Measurements from ENCODE around the gene PIK3R1. TPM values are rescaled to one million over a fixed set of nuclear protein-coding genes. Genes with fewer than 3 reads are reported as not detected.

The PIK3R1 gene
- total RNA-seq, 1 experiment from 2014 or later = 26.0 TPM

- no peaks in the 10 kb centered on the region for H3K9me3 ChIP-seq (replicated peaks)
- DNase-seq = no peak
- H3K27me3 ChIP-seq = no peaks in the 10 kb centered on the region
- H3K4me1 ChIP-seq = no peaks in the 10 kb centered on the region
- no peak overlapping the region for H3K4me3 ChIP-seq
- H3K36me3 ChIP-seq = no peaks in the 10 kb centered on the region
- H3K27ac ChIP-seq = no peak overlapping the region
Observed at GRCh38 chr5:68348447-68349222, 133.1 kb downstream of the PIK3R1 start.

- no peak overlapping the region for H3K27ac ChIP-seq
Observed at GRCh38 chr5:68350176-68350575, 134.6 kb downstream of the PIK3R1 start.

More at GRCh38 chr5:68350176-68350575, 134.6 kb downstream of the PIK3R1 start:
- Histone ChIP-seq H3K4me1 (no peaks in the 10 kb centered on the region), H3K36me3 (no peaks in the 10 kb centered on the region), H3K27me3 (no peaks in the 10 kb centered on the region), H3K4me3 (no peak overlapping the region), H3K9me3 (replicated peaks) (no peaks in the 10 kb centered on the region)
- DNase-seq = no peak
